Measurements from ENCODE around the gene NDFIP2.

DNA sequence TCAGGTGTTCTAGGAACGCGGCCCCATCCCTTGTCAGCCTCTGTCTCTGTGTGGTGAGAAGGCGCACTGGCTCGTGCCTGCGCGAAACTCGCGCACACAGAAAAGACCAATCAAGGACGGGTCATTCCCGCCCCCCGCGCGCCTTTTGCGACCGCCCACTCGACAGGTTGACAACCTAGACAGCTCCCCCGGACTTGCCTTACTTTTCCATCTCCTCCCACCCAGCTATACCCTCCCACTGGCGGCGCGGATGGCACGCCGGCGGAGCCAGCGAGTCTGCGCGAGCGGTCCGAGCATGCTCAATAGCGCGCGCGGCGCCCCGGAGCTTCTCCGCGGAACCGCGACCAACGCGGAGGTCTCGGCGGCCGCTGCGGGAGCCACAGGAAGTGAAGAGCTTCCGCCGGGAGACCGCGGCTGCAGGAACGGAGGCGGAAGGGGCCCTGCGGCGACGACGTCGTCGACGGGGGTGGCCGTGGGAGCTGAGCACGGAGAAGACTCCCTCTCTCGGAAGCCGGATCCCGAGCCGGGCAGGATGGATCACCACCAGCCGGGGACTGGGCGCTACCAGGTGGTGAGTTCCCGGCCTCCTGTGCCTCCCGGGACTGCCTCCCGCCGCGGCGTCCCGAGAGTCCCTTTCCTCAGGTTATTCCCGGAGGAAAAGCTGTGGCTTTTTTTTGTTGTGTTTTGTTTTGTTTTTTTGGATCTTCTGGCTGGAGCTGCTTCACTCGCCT is at the start of gene NDFIP2:
- TF ChIP-seq ZNF274 (IDR thresholded peaks at IDR 0.05; ENCODE audit: low read depth, low read length) (no peak), SUZ12 (IDR thresholded peaks at IDR 0.05; ENCODE audit: extremely low read depth, insufficient read depth, insufficient read length) (no peak), YY1 (IDR thresholded peaks at IDR 0.05; ENCODE audit: insufficient read depth, insufficient read length) (no peak)

Measured in NT2/D1 (cell line).